LoVo (cell line): Measurements from ENCODE around the gene LYST.
A peak's percentile ranks its signal among the peaks of the same experiment; 100 is the strongest.
"Not testable (repeated sequence)": the region's sequence is repeated elsewhere in the genome, so short reads cannot be mapped to it uniquely, and the experiment has no call there.

Experiments
- DNase-seq: peaks from one replicate; pipeline ENCODE4 v3.0.0-alpha.2; 2016; ENCODE audit warnings: low spot score

Gene LYST

DNA sequence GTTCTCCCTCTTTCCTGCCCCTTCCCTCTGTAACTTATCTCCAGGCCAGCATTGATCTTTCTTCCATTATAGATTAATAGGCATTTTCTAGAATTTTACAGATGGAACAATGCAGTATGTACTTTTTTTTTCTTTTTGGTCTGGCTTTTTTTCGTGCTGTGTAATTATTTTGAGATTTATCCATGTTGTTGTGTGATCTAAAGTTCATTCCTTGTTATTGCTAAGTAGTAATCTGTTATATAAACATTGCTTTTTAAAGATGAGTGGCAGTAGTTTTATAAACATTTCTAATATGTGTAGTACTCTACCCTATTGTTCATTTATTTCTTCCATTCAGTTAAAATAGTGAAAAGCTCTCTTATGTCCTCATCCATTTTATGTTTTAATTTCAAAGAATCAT lies 5.9 kb downstream of the LYST start:
- DNase-seq, result no peak

DNA sequence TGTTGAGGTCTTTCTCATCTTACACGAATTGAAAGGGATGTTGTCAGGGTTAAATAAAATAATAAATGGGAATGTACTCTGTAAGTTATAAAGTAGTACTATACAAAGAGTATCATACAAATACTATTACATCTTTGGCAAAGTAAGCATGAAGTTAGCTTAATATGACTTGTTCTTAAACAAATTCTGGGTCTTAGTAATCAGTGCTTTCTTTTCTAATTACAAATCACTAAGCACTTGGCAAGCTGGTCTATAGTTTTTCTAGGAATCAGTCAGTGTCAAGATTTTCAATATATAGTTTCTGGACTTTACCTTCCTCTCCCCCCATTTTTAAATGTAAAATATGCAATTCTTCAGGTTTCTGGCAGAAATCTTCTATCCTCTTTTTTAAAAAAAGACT lies 6.9 kb downstream of the LYST start:
- no peak for DNase-seq

DNA sequence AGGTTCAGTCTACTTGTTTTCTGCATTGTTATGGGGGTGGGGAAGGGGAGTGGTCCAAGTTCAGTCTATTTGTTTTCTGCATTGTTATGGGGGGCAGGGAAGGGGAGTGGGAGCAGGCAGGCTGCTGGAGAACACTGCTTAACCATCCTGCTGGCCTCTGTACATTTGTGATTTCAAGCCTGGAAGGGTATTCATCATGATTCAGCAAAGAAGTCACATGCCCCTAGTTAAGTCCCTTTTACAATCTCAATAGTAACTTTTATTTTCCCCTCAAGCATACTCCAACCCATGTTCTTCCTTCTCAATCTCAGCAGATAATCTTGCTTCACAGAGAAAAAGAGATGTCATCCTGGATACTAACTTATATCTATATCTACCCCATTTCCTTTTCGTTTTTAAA lies 7.9 kb downstream of the LYST start:
- no peak for DNase-seq

DNA sequence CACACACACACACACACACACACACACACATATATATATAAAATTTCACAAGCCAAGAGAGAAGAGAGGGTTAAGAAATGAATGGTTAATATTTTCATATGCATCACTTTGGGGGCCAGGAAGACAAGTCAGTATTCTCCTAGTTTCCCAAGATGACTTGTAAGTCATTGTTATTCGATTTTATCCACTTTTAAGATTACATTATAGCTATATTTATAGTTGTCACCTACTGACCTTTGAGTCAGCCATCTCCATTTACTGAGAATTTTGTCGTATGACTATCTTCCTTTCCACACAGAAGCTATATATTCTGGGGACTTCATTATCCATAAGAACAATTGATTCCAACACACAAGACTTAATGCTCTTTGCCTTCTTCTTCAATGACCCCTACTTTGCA lies 8.9 kb downstream of the LYST start:
- no peak for DNase-seq

DNA sequence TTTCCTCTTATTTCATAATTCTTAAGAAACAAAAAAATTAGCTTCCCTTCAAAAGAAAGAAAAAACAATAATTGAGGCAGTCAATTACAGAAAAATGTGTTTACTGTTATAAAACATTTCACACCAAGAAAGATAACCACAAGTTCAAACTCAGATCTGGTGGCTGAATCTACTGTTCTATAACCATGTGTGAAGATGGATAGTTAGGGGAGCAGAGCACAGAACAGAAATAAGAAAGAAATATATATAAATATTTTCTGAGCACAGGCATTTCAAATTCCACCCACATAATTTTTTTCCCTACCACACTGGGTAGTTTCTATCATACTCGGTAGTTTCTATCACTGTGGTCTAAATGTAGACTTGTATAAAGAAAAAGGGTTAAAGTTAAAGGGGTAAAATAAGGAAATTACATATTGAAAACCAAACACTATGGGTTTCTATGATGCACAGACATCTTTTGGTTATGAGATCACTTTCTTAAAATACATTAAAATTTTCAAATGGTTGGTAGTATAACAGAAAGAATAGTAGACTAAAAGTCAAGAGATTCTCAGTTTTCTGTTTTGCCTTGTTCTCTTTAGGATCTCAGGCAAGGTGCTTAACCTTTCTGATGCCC lies 10.8 kb downstream of the LYST start:
- no peak for DNase-seq

DNA sequence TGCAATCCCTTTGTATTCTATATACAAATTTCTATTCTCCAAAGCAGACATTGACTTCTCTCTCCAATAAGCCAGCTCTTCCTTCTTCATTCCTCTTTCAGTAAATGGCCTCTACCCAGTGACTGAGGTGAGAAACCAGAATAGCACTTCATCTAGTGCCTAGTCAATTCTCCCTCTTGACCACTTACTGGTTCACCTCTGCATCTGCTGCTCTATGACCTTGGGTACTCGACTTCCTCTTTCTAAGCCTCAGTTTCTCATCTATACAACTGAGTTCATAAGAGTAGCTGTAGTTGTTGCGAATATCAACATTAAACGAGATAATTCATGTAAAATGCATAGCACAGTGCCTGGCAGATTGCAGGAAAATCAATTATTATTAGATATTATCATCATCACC lies 12.4 kb downstream of the LYST start:
- DNase-seq, result no peak

DNA sequence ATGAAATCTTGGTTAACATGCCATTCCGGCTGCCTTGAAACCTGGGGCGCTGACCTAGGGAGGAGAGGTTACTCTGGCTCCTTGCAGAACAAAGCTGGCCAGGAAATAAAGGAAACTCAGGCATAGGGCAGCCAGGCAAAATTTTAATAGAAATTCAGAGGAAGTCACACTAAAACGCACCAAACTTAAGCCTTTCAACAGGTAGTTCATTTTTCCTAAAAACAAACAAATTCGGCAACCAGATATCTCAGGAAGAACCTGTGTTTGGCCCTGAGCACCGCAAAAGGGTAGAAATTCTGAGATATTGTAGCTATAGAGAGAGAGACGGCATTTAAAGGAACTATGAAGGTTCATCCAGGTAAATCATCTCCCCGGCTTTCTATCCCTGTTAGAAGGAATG lies 13.1 kb downstream of the LYST start:
- DNase-seq, result no peak

DNA sequence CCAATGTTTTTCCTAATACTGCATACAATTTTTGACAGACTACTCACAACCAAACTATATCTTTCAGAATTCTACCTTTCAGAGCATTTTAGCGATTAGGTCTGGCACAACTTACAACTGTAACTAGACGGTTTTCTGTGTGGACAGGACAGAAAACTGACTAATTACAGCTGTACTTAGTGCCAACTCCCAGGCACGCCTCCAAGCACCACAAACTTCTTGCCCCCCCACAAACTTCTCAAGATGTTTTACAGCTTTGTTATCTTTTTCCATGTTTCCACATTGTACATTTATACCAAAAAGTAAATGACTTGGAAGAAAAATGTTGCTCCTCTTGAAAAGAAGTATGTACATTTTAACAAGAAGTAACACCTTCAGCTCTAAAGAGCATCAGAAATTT lies 13.8 kb downstream of the LYST start:
- no peak for DNase-seq

DNA sequence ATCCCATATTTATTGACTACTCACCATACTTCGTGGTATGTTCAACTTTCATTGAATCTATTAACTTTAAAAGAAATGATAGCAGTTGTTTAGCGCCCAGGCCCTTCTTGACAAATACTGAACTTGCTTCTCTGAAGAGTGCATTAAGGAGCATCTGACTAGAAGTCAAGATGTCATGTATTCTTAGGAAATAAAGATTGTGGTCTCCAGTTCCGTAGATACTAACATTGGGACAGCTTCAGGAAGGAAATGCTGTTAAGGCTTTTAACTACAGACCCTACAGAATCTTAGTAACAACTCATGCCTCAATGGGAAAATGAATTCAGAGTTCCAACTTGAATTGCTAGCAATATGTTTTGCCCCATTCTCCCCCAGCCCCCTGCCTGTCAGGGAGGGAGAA lies 14.8 kb downstream of the LYST start:
- DNase-seq, result no peak

DNA sequence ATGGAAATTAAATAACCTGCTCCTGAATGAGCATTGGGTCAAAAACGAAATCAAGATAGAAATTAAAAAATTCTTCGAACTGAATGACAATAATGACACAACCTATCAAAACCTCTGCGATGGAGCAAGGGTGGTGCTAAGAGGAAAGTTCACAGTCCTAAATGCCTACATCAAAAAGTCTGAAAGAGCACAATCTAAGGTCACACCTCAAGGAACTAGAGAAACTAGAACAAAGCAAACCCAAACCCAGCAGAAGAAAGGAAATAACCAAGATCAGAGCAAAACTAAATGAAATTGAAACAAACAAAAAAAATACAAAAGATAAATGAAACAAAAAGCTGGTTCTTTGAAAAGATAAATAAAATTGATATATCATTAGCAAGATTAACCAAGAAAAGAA lies 18.5 kb downstream of the LYST start:
- not testable (repeated sequence) for DNase-seq

DNA sequence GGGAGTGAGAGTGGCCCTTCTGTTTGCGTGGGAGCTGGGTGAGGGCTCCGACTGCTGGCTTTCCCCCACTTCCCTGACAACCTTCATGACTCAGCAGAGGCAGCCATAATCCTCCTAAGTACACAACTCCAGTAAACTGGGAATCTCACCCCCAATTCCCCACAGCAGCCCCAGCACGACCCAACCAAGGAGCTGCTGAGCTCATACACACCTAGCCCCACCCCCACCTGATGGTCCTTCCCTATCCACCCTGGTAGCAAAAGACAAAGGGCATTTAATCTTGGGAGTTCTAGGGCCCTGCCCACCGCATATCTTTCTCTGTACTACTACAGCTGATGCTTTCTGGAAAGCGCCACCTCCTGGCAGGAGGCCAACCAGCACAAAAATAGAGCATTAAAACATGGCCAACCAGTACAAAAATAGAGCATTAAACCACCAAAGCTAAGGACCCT lies 21.0 kb downstream of the LYST start:
- DNase-seq, result not testable (repeated sequence)

DNA sequence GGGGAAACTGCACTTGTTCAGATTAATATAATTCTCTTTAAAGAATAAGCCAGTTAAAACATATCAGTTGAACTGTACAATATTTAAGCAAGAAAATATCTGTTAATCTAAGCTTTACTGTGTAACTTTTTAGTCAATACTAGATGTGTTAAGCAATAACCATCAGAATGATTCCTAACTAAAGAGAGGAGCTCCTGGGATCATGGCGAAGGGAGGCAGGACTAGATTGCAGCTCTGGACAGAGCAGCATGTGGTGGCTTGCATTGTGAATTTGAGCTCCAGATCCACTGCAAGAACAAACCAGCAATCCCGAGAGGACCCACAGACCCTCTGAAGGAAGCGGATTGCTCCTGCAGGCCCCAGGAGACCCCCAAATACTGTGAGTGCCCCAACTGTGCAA lies 21.9 kb downstream of the LYST start:
- DNase-seq, result no peak

DNA sequence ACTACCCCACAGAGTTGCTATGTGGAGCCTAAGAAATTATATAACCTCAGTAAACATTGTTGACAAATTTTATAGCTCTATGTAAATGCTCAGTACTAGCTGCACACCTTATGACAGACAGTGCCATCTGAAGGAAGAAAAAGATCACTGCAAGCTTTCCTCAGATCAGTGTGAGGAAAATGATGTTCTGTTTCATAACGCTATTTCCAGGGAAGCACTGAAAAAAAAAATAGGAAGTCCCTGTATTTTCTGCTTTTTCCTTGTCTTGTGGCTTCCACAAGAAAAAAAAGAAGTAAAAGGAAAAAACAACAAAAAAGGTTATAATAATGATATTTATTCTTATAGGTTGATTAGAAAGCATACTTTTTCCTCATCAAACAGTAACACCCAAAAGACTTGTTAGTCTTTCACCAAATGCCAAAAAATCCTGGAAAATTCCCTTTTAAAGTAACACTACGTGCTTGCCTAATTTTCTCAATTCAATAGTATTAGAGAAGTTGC lies 23.2 kb downstream of the LYST start:
- DNase-seq, result peak; percentile 59

DNA sequence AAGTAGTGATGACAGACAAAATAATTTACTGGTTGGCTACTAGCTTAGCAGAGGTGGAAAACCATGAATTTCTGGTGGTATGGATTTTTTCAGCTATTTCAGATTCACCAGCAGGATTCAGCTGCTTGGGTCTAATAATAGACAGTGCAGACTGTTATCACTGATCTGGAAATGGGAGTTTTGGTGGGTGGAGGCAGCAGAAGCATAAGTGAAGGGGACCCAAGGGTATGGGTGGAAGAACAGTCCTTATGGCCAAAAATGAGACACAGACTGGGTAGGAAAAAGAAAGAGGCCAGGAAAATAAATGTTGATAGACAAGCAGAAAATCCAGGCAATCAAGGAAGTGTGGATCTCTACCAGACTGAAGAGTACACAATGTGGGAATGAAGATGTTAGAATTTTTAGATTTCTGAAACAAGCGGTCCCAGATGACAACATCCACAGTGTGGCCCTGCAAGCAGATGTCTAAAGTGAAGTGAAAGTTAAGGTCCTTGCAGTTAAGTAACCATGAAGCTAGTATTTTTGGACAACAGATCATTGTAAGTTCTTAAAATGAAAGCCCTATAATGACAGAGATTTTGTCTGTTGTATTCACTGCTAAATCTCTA lies 24.7 kb downstream of the LYST start:
- no peak for DNase-seq

DNA sequence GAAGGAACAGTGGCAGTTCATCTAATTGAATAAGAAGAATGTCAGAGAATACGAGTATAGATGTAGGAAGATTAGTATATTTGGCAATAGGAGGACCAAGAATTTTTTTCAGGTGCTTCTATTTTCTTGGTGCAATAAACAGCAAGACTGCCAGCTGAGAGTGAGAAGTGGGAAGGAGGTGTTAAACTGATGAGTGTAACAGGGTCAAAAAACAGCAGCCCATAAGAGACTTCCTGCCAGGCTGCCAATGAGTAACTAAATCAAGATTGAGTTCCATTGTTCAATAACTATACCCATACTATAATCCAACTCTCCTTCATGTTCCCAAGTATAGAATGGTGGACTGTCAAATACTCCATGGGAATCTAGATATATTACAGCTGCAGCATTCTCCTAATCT lies 28.7 kb downstream of the LYST start:
- DNase-seq, result no peak

DNA sequence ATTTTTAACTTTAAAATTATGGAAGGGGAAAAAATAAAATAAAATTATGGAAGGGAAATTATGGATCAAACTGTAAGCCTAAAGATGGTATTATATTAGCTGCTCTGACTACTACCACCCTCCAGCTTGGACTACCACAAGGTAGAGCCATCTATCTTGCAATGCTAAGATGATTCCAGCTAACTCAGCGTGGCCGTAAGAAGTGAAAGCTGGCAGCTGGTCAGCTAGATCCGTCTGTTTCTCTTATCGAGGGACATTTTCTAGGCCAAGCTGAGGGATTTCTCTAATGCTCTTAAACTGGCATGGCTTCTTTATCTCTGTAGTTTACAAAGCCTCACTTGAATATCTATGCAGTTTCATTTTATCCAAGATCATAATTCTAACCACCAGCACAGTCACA lies 31.5 kb downstream of the LYST start:
- DNase-seq, result no peak

DNA sequence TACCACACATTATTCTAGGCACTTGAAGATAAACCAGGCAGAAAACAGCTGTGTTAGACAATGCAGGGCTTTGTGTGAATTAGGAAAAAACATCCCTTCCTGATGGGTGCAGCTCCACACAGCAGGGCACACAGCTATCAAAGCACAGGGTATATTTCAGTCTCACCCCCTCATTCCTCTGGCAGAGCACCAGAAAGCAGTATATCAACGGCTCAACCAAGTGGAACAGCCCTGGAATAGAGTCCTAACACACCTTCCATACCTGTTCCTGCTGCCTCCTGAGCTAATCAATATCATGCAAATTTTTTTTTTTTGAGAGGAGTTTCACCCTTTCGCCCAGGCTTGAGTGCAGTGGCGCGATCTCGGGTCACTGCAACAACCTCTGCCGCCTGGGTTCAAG lies 32.1 kb downstream of the LYST start:
- DNase-seq, result no peak

DNA sequence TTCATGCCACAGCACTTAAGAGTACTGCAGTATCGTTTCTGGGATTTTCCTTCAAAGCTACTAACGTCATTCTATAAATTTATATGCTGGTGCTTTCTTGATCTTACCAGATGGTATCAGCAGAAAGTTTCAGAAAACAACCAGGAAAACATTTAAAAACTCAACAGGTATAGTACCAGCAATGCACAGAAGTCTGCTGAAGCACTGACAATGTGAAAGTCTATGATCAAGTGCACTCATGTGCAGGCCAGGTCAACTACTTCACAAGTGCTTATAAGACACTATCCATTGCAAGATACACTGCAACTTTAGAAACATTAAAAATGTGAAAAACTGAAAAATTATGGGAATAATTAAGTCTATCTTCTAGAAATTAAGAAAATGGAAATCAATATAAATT lies 34.7 kb downstream of the LYST start:
- DNase-seq, result no peak

DNA sequence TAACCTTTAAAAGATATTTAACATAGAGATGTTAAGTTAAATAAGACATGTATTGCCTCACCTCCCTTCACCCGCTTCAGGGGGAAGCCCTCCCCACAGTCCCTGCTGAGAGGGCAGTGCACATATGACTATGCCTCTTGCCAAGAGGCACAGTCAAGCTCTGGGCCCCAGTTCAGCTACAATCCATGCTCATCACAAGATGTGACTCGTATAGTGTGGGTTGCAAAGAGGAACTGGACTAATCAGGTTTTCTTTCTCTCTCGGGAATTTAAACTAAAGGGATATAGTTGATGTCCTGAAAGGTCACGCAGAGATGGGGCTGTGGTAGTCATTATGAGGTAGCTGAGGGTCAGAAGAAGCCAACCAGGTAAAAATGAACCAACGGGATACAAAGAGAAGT lies 35.6 kb downstream of the LYST start:
- DNase-seq, result no peak

DNA sequence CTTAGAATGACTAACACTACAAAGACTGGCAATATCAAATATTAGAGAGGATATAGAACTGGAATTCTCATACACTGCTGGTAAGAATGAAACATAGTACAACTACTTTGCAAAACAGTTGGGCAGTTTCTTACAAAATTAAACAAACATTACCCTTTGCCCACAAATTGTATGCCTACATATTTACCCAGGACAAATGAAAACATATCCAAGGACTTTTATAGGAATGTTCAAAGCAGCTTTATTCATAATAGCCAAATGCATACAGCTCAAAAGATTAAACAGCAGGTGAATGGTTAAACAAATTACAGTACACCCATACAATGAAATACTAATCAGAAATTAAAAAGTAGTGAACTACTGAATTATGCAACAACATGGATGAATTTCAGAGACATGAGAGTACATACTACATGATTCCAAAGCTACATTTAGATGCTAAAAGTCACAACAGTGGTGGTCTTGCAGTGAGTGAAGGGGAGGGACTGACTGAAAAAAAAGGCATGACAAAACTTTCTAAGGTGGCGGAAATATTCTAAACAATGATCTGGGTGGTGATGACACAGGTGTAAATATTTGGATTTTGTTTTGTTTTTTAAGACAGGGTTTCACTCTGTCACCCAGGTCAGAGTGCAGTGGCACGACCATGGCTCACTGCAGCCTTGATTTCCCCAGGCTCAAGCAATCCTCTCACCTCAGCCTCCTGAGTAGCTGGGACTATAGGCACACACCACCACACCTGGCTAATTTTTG lies 40.4 kb downstream of the LYST start:
- DNase-seq, result no peak

DNA sequence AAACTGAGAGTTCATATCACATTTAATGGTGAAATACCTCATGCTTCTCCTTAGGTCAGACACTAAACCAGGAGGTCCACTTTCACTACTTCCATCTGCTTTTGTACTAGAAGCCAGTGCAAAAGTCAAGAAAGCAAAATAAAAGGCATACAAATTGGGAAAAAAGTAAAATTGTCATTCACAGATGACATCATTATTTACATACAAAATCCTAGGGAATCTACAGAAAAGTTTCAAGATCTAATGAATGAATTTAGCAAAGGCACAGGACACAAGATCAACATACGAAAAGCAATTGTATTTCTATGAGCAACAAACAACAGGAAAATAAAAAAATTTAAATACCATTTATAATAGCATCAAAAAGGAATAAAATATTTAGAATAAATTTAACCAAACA lies 41.5 kb downstream of the LYST start:
- no peak for DNase-seq

DNA sequence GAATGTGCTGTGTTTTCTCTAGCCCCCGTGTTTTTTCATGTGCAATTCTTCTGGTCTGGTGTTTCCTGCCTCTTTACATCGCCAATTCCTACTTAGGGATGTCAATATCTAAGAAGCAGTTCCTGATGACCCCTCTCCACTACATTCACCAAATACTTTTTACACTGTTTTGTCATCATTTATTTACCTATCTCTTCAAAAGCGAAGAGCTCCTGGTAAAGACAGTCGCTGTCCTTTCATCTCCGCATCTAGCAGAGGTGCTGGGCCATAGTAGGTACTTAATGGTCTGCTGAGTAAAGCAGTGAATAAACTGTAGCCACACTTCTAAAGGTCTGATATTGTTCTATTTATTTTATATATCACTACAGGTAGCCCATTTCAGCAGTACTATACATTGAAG lies 43.0 kb downstream of the LYST start:
- no peak for DNase-seq

DNA sequence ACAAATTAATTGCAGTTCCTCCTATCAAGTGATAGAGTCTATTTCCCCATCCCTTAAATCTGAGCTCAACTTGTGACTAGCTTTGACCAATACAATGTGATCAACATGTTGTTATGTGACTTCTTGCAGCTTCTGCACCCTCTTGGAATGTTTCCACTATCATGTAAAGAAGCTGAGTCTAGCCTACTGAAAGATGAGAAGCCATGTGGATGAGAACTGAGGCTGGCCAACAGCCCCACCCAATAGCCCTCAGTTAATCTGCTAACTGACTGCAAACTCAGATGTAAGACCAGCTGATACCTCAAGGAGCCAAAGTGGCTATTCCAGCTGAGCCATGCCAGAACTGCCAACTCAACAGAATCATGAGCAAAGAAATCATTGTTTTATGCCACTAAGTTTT lies 44.0 kb downstream of the LYST start:
- no peak for DNase-seq
